GM19239 (cell line): ENCODE results near the gene ARHGEF28.

ENCODE experiments used
- DNase-seq: peaks from one replicate; pipeline ENCODE4 v3.0.0; 2011; ENCODE audit warnings: low spot score; ENCODE audit not compliant: insufficient read length
- FAIRE-seq: peaks from 2 replicates; lab custom pipeline; 2011; peaks lifted over from hg19 to GRCh38; lab: Jason Lieb, UNC

ARHGEF28 gene

GRCh38 chr5:73883646-73884045 is 257.6 kb downstream of the ARHGEF28 start:
- DNase-seq (no peak), FAIRE-seq (no peak)

DNA sequence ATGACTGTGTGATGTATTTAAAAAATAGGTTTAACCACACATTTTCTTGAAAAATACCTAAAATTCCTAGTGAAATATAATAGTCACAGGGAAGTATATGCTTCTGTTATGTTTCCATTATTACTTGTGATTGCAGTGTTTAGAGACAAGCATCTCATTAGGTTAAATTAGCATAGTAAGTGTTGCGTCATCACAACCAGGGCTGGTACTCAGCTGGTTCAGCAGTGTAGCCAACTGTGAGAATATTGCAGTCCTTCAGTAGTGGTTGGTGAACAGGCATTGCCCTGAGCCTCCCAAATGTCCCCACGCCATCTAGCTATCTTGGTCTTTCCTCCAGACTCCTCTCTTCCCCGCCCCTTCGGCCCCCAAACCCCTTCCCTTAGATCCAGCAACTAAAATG is 261.7 kb downstream of the ARHGEF28 start:
- FAIRE-seq (no peak), DNase-seq (no peak)

- no peak for DNase-seq
- FAIRE-seq, result no peak
These were observed 264.6 kb downstream of the ARHGEF28 start for GRCh38 chr5:73890569-73890968.

DNA sequence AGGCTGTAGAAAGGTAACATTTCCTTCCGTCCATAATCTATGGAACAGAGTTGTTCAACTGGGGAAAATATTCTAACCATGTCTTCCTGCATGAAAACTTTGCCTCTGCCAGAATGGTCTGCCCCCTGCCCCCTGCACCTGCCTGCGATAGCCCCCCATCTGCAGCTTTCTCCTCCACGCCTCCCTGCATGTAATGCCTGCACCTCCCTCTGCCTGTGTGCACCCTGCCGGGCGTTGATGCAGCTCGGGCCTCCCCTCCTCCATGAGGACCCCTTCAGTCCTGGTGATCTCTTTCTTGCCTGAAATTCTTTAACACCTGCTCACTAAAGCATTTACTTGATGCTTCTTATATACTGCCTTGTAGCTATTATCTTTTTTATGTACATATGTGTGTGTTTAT is 266.2 kb downstream of the ARHGEF28 start:
- FAIRE-seq, result no peak
- DNase-seq, result no peak

GRCh38 chr5:73892806-73893205 is 266.8 kb downstream of the ARHGEF28 start:
- no peak for FAIRE-seq

DNA sequence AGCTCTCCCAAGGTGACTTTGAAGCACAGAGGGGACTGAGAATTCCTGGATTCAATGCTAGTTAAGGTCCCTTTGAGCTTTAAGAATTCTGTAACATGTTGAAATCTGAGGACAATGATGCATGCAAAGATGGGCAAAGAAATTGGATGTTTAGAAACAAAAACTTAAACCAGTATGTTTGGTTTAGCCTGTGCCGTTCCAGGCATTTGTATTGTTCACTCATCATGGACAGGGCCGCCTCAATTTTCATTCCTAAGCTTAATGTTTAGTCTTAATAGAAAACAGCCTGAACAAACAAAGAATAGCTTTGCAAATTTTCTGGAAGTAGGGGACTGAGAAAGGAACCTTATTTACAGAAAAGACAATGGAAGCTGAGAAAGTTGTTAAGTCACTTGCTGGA is 267.8 kb downstream of the ARHGEF28 start:
- DNase-seq (no peak), FAIRE-seq (no peak)

More at GRCh38 chr5:73892806-73893205, 266.8 kb downstream of the ARHGEF28 start:
- no peak for DNase-seq

DNA sequence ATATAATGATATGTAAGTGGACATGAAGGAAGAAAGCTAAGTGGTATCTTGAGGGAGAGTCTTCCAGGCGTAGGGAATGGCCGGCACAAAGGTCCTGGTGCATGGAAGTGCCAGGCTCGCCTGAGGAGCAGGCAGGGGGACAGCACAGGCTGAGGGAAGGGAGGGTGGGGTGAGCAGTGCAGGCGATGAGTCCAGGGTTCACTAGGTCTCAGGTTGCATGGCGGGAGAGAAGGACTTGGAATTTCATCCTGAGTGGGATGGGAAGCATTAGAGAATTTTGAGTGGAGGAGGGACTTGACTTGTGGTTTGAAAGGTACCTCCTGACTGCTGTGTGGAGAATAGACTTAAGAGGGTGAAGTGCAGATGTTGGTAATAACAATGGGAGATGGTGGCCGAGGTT is 268.9 kb downstream of the ARHGEF28 start:
- no peak for FAIRE-seq
- no peak for DNase-seq

DNA sequence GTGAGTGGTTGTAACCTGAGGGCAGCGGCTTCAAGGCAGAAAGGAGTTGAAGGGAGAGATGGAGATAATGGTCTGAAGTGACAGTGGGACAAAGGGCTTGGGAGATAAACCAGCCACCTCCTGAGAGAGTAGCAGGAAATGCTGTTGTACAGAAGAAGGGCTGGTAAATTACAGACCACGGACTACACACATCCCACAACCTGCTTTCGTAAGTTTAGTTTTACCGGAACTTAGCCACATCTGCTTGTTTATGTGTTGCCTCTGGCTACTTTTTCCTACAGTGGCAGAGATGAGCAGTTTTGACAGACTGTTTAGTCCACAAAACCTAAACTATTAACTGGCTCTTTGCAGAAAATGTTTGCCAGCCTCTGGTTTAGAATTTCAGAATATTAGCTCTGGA is 269.5 kb downstream of the ARHGEF28 start:
- no peak for FAIRE-seq

DNA sequence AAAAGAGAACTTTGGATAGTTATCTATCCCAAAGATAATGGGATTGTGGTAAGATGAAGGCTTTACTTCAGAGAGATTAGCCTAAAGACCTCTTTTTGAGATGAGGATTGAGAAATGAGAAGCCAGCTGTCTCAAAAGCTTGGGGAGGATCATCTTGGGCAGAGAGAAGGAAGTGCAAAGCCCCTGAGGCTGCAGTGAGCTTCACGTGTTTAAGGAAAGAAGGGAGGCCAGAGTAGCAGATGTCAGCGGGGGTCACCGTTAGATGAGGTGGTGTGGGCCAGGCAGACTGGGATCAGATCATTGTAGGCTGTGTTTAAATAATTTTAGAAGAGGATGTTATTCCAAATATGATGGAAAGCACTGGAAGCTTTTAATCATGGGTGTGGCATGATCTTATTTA is 270.1 kb downstream of the ARHGEF28 start:
- no peak for DNase-seq
- no peak for FAIRE-seq

More for the DNA sequence above, 269.5 kb downstream of the ARHGEF28 start:
- DNase-seq, result no peak

DNA sequence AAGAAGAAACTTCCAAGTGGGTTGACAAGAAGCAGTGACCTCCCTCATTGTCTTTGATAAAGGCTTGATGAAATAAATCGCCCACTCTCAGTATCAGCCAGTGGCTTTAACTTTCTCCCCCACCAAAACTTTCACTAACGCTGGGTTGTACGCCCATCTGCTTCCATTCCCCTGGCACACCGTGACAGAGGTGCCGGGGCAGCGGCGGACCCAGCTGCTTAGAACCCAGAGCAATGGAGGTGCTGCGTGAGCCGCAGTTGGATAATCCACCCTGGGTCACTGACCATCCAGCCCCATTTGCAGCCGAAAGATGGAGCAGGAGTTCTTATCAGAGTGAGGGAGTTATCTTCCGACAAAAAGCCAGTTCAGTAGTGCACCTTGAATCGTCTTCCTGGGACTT is 270.7 kb downstream of the ARHGEF28 start:
- no peak for DNase-seq
- FAIRE-seq, result no peak

GRCh38 chr5:73897893-73898292 is 271.9 kb downstream of the ARHGEF28 start:
- FAIRE-seq (no peak), DNase-seq (no peak)

DNA sequence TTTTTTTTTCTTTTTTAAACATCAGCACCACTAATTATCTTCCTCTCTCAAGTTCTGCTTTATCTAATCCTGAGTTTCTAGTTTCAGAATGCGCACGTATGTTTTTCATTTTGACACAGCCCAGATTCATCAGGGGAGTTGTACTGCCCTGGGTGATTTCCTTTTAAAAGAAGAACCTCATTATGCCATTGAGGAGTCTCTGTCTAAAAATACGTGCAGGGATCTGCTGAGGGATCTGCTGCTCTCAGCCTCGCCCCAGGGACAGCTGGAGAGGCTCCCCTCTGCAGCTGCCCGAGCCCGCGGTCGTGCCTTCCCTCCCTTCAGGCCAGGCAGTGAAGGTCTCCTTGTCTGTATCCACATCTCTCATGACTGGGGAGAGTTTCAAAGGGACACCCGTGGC is 273.1 kb downstream of the ARHGEF28 start:
- FAIRE-seq, result no peak

DNA sequence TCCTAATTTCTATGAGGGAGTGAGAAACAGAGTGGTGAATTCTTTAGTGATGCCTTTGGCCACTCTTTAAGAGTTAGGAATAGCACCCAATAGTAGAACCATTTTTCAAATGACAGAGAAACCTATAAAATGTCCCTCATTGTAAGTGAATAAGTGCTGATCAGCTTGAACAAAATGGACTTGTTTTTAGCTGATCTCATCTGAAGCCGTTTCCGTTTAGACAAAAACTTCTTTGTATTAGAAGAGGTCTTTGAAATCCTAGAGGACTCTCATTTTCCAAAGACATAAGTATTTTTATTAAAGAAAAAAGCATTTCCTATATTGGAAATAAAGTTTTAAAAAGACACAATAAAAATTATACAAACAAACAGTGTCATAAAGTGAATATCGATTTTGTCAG is 273.9 kb downstream of the ARHGEF28 start:
- FAIRE-seq (no peak), DNase-seq (no peak)

More for the DNA sequence above, 273.1 kb downstream of the ARHGEF28 start:
- DNase-seq, result no peak

GRCh38 chr5:73900566-73900965 is 274.6 kb downstream of the ARHGEF28 start:
- no peak for FAIRE-seq

DNA sequence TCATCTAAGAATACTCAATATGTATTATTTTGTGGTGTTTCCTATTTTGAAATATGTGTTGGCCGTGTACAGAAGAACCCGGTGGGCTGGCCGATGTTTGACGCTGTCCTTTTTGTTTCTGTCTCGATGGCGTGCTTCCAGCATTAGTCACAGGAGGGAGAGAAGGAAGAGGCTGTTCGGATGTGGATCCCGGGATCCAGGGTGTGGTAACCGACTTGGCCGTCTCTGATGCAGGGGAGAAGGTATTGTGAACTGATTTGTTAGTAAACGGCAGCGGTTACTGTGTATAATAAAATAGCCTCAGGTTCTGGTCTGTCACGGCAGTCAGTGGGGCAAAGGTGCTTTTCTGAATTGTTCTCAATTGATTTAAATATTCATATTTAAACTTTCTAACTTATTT is 275.0 kb downstream of the ARHGEF28 start:
- DNase-seq (no peak), FAIRE-seq (no peak)

More at GRCh38 chr5:73900566-73900965, 274.6 kb downstream of the ARHGEF28 start:
- DNase-seq, result no peak

DNA sequence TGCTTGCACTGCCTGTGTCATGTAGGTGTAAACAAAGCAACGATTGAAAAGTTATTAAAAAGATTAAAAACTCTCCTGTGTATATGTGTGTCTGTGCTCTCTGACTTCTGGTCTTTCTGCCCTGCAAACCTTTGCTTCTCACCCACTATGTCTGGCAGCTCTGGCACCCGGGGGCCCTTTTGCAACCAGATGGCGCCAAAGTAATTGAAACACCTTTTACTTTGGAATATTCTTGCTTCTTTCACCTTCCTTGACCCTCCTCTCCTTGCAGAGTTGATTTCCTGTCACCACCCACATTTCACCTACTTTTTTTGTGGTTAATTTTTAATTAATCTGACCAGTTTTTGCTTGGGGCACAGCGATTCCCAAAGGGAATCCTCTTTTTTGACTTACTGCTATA is 275.5 kb downstream of the ARHGEF28 start:
- DNase-seq, result no peak

GRCh38 chr5:73902327-73903051 is 276.5 kb downstream of the ARHGEF28 start:
- FAIRE-seq, result peak; percentile 94
- peak; percentile 31 for DNase-seq

More for the DNA sequence above, 275.5 kb downstream of the ARHGEF28 start:
- FAIRE-seq, result no peak

DNA sequence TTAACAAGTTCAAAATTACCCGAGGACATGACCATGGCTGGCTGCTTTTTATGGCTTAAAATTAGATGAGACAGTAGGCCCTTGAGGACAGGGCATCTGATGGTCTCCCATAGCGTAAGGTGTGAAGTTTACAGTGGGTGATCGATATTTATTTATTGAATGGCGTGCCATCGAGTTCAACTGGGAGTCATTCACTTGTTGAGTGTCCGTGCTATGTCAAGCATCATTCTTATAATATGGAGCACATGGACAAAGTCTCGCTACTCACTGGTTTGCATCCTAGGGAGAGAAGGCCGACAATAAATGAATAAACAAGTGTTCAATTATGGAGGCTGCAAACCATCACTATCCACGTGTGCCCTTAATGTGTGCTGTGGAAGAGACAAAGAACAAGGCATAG is 277.2 kb downstream of the ARHGEF28 start:
- no peak for DNase-seq
- no peak for FAIRE-seq

DNA sequence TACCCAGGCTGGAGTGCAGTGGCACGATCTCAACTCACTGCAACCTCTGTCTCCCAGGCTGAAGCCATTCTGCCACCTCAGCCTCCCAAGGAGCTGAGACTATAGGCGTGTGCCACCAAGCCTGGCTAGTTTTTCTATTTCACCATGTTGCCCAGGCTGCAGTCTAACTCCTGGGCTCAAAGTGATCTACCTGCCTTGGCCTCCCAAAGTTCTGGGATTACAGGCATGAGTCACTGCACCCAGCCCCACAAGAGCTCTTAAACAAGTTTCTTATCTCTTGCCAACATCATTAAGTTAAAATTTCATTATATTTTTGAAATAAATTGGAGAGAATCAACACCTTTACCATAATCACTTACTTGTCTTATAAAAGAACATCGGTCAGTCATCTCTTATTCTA is 280.3 kb downstream of the ARHGEF28 start:
- no peak for FAIRE-seq
- DNase-seq, result no peak

GRCh38 chr5:73907164-73907563 is 281.2 kb downstream of the ARHGEF28 start:
- DNase-seq, result no peak
- FAIRE-seq, result no peak

- no peak for DNase-seq
- no peak for FAIRE-seq
These were observed 282.4 kb downstream of the ARHGEF28 start for GRCh38 chr5:73908395-73908794.

- FAIRE-seq, result no peak
These were observed 282.9 kb downstream of the ARHGEF28 start for GRCh38 chr5:73908846-73909245.

More at GRCh38 chr5:73908846-73909245, 282.9 kb downstream of the ARHGEF28 start:
- no peak for DNase-seq
